Coronary artery (tissue), 2 donors: Measurements from ENCODE around the gene JMJD7.

Source experiments
- DNase-seq: peaks from one replicate; pipeline ENCODE4 v3.0.0-alpha.2; 2017; ENCODE audit warnings: low spot score
- H3K27ac ChIP-seq, 2 donors: fragments of 200-600 bp; sonication (generic); one replicate each; pipeline ENCODE4 v1.5.1; 2016 to 2019
- H3K4me3 ChIP-seq: fragments of 200-600 bp; sonication (generic); 2 replicates; pipeline ENCODE4 v1.5.1; 2016; ENCODE audit warnings: mild to moderate bottlenecking, moderate library complexity
- TF ChIP-seq, protein P1 (sequence below): fragments of 200-600 bp; sonication (generic); IDR thresholded peaks from one replicate; pipeline ENCODE4 v1.5.1; 2019; ENCODE audit warnings: antibody characterized with exemption

Gene JMJD7

DNA sequence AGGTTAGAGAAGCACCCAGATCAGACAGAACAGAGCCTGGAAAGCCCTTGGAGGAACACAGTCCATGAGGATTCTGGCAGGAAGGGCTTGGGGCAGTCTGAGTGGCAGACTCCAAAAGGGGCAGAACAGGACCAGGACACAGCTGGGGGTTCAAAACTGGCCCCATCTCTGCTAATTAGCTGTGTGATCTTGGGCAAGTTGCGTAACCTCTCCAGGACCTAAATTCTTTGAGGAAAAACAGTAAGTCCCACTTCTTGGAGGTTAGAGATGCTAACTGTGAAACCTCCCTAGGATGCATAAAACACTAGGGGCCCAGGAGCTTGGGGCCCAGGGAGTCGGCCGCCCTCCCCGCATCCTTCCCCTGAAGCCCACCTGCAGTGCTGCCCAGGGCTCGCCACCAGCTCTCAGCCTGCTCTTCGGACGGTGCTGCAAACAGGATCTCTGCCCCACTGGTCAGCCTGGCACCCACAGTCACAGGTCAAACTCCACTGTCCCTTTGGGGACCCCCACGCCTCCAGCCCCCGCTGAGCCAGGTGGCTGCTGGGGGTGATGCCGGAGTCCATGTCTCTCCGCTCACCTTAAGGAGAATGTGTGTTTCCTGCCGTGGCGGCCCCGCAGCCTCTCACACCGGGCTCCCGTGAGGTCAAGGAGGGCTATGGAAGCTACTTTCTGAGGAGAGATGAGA, 22.7 kb downstream of the JMJD7 start:
- TF ChIP-seq, protein P1, sequence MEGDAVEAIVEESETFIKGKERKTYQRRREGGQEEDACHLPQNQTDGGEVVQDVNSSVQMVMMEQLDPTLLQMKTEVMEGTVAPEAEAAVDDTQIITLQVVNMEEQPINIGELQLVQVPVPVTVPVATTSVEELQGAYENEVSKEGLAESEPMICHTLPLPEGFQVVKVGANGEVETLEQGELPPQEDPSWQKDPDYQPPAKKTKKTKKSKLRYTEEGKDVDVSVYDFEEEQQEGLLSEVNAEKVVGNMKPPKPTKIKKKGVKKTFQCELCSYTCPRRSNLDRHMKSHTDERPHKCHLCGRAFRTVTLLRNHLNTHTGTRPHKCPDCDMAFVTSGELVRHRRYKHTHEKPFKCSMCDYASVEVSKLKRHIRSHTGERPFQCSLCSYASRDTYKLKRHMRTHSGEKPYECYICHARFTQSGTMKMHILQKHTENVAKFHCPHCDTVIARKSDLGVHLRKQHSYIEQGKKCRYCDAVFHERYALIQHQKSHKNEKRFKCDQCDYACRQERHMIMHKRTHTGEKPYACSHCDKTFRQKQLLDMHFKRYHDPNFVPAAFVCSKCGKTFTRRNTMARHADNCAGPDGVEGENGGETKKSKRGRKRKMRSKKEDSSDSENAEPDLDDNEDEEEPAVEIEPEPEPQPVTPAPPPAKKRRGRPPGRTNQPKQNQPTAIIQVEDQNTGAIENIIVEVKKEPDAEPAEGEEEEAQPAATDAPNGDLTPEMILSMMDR: no peak
- no peak overlapping the region for H3K27ac ChIP-seq
- DNase-seq: no peak
- no peak overlapping the region for H3K4me3 ChIP-seq

DNA sequence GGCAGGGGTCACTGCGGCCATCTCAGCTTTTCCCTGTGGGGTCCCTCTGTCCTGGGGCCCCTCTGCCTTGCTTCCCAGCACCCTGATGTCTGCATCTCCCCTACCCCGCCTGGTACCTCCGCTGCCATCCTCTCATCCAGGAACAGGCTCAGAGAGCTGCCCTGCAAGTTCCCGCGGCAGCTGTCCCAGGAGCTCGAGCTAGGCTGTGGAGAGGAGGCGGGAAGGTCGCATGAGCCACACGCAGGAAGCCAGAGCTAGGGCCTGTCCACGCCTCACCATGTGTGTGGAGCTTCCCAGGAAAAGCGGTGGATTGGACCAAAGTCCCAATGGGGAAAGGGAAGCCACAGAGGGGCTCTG, 23.3 kb downstream of the JMJD7 start:
- TF ChIP-seq, protein P1: no peak

DNA sequence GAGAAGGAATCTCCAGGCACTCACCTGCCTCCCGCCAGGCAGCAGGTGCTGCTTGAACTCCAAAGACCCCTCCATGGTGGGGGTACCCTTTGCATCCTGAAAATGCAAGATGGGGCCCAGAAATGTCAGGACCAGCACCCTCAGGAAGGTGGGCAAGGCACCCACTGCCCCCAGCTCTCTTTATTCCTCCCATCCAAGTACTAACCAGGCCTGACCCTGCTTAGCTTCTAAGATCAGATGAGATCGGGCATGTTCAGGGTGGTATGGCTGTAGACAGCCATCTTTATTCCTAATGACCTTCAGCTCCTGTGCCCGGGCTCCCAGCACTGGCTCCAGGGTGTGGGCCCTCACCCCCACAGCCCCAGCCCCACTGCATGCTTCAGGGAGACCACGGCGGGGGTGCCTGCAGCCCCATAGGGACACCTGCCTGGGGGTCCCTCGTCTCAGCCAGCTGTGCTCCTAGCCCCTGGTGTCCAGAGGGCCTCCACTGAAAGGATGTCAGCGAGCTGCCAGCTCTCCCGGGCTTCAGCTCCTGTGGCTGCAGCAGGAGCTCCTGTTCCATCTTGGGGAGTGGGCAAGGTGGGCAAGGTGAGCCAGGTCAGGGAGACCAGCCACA, 24.0 kb downstream of the JMJD7 start:
- TF ChIP-seq, protein P1: no peak
- Histone ChIP-seq H3K4me3 (no peak overlapping the region), H3K27ac (no peak overlapping the region)
- DNase-seq: no peak

More for the DNA sequence above, 23.3 kb downstream of the JMJD7 start:
- no peak for DNase-seq
- H3K4me3 ChIP-seq: no peak overlapping the region
- no peak overlapping the region for H3K27ac ChIP-seq

DNA sequence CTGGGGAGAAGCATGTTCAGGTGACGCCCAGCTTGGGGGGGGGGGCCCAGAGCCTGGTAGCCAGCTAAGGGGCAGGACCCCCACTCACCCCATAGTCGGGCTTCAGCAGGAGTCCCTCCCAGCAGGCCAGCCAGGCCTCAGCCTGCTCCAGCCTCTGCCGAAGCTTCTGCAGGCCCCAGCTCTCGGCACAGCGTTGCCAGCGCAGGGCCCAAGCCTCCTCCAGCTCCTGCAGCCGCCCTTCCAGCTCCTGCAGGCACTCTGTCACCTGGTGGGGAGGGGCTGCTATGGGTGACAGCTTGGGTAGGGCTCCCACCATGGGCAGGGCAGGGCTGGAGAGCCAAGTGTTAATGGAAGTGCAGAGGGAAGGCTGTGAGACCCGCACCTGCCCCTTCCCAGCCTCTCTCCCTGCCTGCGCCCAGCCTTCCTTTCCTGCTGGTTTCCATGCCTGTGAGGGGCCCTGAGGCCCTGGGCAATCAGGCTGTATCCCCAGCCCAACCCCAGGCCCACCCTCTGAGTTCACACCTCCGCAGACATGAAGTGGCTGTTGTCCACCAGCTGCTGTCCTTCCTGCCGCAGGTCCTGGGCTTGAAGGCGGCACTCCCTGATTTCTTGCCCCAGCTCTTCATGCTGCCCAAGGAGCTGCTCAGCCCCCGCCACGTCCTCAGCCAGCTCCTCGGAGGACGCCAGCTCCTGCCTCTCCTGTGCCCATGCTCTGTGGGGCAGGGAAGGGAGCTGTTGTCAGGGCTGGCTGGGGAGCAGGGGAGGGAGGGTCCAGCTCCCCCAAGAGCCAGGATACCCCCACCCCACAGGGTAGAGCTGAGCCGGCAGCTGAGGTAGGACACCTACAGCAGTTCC, 25.1 kb downstream of the JMJD7 start:
- H3K27ac ChIP-seq: no peak overlapping the region
- DNase-seq: no peak
- no peak overlapping the region for H3K4me3 ChIP-seq
- TF ChIP-seq, protein P1: no peak

DNA sequence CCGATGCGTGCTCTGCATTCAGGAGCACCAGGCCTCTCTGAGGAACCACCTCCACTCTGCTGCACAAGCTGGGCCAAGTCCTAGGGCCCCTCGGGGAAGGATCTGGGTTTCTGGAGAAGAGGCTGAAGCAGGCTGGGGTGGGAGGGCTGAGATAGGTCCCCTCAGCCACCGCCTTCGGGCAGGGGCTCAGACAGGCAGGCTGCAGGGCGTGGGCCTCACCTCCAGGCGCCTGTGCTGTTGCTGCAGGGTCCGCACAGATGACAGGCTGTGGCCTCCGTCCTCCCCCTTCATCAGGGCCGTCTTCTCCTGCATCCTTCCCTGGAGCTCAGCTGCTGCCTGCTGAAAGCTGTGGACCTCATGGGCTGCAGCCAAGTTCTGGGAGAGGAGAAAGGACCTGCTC, 25.9 kb downstream of the JMJD7 start:
- H3K4me3 ChIP-seq: no peak overlapping the region
- DNase-seq: no peak
- TF ChIP-seq, protein P1: no peak
- no peak overlapping the region for H3K27ac ChIP-seq

DNA sequence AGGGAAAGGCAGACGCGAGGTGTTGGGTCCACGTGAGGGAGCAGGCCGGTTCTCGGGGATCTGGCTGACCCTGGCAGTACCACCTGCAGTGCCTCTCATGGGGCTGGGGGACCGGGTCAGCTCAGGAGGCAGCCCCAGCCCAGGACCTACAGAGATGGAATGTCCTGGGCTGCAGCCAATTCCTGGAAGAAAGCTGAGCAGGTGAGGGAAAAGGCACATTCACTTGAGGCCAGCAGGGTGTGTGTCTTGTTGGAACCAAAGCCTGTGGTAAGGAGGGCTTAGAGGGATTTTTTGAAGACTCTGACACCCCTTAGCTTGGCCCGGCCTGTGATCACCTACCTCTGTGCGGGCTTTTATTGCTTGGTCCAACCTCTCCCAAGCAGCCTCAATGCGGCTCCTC, 26.6 kb downstream of the JMJD7 start:
- no peak for DNase-seq
- no peak overlapping the region for H3K4me3 ChIP-seq

More for the DNA sequence above, 26.6 kb downstream of the JMJD7 start:
- TF ChIP-seq, protein P1: no peak
- no peak overlapping the region for H3K27ac ChIP-seq
